Gastroesophageal sphincter (tissue), 3 donors: ENCODE data around the gene SLC6A5.

Experiments used
- CTCF ChIP-seq, 4 experiments: fragments of 200-600 bp in 2 of 4; fragments of 450-650 bp in 2 of 4; sonication (generic) in 1 of 4; IDR thresholded peaks; one replicate each; pipeline ENCODE4 v1.5.1; 2017 to 2019; ENCODE audit warnings: antibody characterized with exemption in 4 of 4, mild to moderate bottlenecking in 2 of 4, moderate library complexity in 2 of 4
- POLR2A ChIP-seq, 2 donors: fragments of 450-650 bp; IDR thresholded peaks; one replicate each; pipeline ENCODE4 v1.6.1; 2017; ENCODE audit warnings: antibody characterized with exemption in 2 of 2, mild to moderate bottlenecking in 2 of 2, moderate library complexity in 1 of 2
- POLR2AphosphoS5 ChIP-seq: sonication (generic); formaldehyde crosslinking; IDR thresholded peaks from one replicate; pipeline ENCODE4 v1.6.1; 2017; ENCODE audit warnings: antibody characterized with exemption

DNA sequence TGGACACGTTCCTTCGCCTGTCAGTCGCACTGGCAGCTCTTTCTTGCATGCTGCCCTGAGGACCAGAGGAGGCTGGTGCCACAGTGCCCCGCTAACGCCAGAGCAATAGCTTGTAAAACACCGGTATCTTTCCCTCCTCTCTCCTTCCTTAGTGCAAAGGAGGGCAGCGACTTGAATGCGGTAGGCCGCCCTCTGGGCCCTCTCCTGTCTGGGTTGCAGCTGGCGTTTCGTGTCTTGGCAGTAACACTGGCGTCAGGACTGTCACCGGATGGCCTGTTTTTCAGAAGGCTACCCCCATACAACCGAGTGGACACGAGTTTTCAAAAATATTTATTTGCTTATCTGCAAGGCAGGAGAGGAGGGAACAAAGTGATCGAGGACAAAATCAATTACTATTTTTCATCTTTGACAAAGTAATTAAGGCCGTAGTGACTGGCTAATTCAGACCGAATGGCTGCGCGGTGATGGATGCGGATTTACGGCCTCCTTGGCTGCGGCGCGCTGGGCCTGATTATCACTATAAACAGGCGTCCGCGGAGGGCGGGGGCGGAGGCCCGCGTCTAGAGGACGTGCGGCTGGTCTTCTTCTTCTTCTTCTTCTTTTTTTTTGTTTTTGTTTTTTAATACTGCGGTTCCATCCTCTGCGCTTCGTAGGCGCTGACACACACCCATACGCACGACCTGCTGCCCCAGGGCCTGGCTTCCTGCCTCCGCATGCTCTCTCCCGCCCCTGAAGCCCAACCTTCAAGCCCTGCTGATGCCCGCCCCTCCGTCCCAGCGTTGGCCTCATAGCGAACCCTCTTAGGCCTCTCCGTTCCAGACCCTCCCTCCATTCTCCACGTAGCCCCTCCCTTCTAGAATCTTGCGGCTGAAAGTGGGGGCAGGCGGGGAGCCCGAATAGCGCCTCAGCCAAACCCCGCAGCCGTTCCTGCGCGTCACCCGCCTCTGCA is 2.9 kb upstream of the SLC6A5 start:
- no peak for TF ChIP-seq CTCF (IDR thresholded peaks at IDR 0.05)
- no peak for TF ChIP-seq POLR2AphosphoS5
- no peak for TF ChIP-seq POLR2A (IDR thresholded peaks at IDR 0.05)
